Endothelial cell of umbilical vein (primary cell): ENCODE results near the gene MGAT5.

Experiments used
- EZH2 ChIP-seq: IDR thresholded peaks from 2 replicates; pipeline ENCODE4 v1.6.1; 2012; ENCODE audit warnings: borderline replicate concordance, low read depth, mild to moderate bottlenecking, moderate library complexity, low read length, inconsistent platforms; ENCODE audit not compliant: severe bottlenecking
- FOS ChIP-seq: IDR thresholded peaks from 2 replicates; pipeline ENCODE4 v1.6.1; 2011; ENCODE audit warnings: mild to moderate bottlenecking, low read length, moderate library complexity, borderline replicate concordance; ENCODE audit not compliant: insufficient read depth
- GATA2 ChIP-seq: IDR thresholded peaks from 2 replicates; pipeline ENCODE4 v1.7.0; 2011; ENCODE audit warnings: low read depth, mild to moderate bottlenecking, moderate library complexity, mixed read lengths, low read length; ENCODE audit not compliant: insufficient read length, insufficient read depth
- JUN ChIP-seq: IDR thresholded peaks from 2 replicates; pipeline ENCODE4 v1.6.1; 2011; ENCODE audit warnings: borderline replicate concordance, low read depth; ENCODE audit not compliant: insufficient read length, insufficient read depth
- MYC ChIP-seq: IDR thresholded peaks from one replicate; pipeline ENCODE4 v1.6.1; 2011; ENCODE audit warnings: mild to moderate bottlenecking, low read depth, low read length
- POLR2A ChIP-seq: IDR thresholded peaks from 2 replicates; pipeline ENCODE4 v1.6.1; 2012; ENCODE audit warnings: low read depth, mild to moderate bottlenecking, control low read depth, low read length
- POLR2AphosphoS5 ChIP-seq: IDR thresholded peaks from 2 replicates; pipeline ENCODE4 v1.6.1; 2012; ENCODE audit warnings: low read depth, mild to moderate bottlenecking, control low read depth, low read length, moderate library complexity; ENCODE audit not compliant: insufficient read depth
- TF ChIP-seq, protein P1 (sequence below), 2 donors: IDR thresholded peaks; 1 replicate in 1 of 2; 2 replicates in 1 of 2; pipeline ENCODE4 v1.5.1; 2011; ENCODE audit warnings: low read length in 2 of 2, mild to moderate bottlenecking in 2 of 2, moderate library complexity in 2 of 2, control low read depth in 1 of 2, inconsistent platforms in 1 of 2, low read depth in 1 of 2; ENCODE audit not compliant: insufficient read depth in 1 of 2; ENCODE audit errors: extremely low read depth in 1 of 2
- TF ChIP-seq, protein P2 (sequence below): IDR thresholded peaks from 2 replicates; pipeline ENCODE4 v1.6.1; 2011; ENCODE audit not compliant: insufficient read depth, insufficient read length

DNA sequence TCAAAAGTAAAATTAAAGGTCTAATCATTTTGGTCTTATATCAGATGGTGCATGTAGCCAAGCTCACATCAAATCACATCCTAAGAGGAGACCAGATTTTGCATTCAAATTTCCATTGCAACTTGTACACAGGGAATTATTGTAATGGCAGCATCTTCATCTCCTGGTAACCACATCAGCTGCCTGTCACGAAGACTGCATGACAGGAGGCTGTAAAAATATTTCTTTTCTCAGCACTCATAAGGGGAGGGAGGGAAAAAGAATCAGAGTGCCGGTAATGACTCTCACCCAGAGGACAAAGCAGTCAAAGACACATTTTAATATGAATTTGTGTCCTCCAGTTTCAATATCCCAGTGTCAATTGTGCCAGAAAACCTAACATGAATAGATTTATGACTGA is 248.2 kb downstream of the MGAT5 start:
- TF ChIP-seq, protein P1, sequence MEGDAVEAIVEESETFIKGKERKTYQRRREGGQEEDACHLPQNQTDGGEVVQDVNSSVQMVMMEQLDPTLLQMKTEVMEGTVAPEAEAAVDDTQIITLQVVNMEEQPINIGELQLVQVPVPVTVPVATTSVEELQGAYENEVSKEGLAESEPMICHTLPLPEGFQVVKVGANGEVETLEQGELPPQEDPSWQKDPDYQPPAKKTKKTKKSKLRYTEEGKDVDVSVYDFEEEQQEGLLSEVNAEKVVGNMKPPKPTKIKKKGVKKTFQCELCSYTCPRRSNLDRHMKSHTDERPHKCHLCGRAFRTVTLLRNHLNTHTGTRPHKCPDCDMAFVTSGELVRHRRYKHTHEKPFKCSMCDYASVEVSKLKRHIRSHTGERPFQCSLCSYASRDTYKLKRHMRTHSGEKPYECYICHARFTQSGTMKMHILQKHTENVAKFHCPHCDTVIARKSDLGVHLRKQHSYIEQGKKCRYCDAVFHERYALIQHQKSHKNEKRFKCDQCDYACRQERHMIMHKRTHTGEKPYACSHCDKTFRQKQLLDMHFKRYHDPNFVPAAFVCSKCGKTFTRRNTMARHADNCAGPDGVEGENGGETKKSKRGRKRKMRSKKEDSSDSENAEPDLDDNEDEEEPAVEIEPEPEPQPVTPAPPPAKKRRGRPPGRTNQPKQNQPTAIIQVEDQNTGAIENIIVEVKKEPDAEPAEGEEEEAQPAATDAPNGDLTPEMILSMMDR (IDR thresholded peaks at IDR 0.05; ENCODE audit: extremely low read depth in 1 of 2, insufficient read depth in 1 of 2, low read depth in 1 of 2, low read length in 2 of 2) = no peak
- TF ChIP-seq GATA2 (no peak), EZH2 (no peak), MYC (no peak), POLR2AphosphoS5 (no peak), POLR2A (no peak), FOS (no peak), JUN (no peak)
- TF ChIP-seq, protein P2, sequence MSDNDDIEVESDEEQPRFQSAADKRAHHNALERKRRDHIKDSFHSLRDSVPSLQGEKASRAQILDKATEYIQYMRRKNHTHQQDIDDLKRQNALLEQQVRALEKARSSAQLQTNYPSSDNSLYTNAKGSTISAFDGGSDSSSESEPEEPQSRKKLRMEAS = no peak
